AG10803 (cell line): ENCODE measurements around the gene ETNK2.

Source experiments
- DNase-seq: peaks from one replicate; pipeline ENCODE4 v3.0.0; 2010; ENCODE audit warnings: low read depth
- H3K4me3 ChIP-seq: 2 replicates; pipeline ENCODE4 v1.5.1; 2011; ENCODE audit warnings: mild to moderate bottlenecking, low read length, control low read depth
- TF ChIP-seq, protein P1 (sequence below): conservative IDR thresholded peaks from 2 replicates; pipeline ENCODE4 v1.5.1; 2011; ENCODE audit warnings: mild to moderate bottlenecking, low read length, control low read depth, inconsistent platforms

ETNK2 gene

DNA sequence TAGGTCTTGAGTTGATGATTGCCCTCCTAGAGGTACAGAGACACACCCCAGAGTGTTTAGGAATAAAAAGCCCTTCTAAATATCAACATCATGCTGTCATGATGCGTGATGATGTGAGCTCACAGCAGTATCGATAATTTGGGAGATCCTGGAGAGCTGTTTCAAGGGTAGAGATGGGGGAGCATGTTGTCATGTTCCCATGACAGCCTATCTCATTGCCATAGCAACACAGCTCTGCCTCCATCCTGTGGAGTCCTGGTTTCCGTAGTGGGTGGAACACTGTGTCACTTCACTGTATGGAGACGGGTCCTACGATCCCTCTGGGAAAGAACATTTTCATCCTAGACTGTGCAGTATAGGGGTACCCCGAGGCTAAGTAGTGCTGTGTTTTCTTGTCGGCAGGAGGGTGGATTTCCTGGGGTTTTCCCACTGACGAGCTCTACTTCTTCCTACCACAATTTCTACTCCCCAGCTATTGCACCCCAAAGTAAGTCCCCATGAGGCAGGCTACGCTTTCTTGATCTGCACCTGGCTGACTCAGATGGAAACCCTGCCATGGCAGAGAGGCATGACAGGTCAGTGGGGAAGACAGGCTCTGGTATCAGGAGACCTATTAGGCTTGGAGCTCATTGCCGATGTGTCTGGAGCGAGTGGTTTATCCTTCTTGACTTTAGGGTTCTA, 37.3 kb upstream of the ETNK2 start:
- H3K4me3 ChIP-seq = no peak overlapping the region
- no peak for DNase-seq
- TF ChIP-seq, protein P1, sequence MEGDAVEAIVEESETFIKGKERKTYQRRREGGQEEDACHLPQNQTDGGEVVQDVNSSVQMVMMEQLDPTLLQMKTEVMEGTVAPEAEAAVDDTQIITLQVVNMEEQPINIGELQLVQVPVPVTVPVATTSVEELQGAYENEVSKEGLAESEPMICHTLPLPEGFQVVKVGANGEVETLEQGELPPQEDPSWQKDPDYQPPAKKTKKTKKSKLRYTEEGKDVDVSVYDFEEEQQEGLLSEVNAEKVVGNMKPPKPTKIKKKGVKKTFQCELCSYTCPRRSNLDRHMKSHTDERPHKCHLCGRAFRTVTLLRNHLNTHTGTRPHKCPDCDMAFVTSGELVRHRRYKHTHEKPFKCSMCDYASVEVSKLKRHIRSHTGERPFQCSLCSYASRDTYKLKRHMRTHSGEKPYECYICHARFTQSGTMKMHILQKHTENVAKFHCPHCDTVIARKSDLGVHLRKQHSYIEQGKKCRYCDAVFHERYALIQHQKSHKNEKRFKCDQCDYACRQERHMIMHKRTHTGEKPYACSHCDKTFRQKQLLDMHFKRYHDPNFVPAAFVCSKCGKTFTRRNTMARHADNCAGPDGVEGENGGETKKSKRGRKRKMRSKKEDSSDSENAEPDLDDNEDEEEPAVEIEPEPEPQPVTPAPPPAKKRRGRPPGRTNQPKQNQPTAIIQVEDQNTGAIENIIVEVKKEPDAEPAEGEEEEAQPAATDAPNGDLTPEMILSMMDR = no peak

DNA sequence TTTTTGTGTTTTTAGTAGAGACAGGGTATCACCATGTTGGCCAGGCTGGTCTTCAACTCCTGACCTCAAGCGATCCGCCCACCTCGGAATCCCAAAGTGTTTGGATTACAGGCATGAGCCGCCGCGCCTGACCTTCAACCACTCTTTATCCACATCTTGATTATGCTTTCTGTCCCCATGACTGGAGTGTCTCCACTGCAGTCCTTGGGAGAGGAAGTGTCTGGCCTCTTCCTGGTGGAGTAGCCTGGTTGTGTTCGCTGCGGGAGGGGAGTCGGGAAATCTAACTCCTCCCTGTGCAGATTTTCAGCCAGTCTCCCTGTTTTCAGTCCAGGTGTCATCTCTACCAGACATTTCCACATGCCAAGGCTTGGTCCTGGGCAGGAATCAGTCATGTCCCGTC, 34.8 kb upstream of the ETNK2 start:
- TF ChIP-seq, protein P1 = no peak
- H3K4me3 ChIP-seq = no peak overlapping the region
- no peak for DNase-seq

DNA sequence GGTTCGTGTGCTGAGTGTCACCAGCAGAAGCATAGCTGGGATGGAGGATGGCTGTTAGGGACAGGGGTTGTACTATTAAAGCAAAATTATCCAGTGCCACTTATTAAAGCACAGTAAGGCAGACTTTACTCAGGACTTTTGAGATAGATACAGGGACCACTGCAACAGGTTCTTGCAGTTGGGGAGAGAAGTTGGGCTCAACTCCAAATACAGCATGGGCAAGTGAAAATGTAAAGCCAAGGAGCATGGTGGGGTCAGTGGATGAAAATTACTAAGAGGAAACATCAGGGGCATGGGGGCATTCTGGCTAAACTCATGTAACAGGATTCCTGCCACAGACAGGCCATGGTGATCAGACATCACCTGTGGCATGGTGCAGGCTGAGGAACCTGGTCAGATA, 29.3 kb upstream of the ETNK2 start:
- no peak for DNase-seq
- TF ChIP-seq, protein P1 = no peak
- H3K4me3 ChIP-seq = no peak overlapping the region

DNA sequence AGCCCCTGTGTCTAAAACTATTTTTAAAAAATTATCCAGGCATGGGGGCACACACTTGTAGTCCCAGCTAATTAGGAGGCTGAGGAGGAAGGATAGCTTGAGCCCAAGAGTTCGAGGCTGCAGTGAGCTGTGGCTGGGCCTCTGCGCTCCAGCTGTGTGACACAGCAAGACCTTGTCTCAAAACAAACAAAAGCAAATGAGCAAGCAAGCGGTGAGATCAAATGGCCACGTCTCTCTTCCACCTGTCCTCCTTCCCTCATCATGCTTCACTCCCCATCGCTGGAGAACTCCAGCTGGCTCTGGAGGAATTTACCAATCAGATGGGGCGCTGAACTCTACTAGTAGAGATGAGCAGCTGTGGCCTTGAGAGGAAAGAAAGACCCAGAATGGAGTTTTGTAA, 28.3 kb upstream of the ETNK2 start:
- DNase-seq = no peak
- TF ChIP-seq, protein P1 = no peak
- H3K4me3 ChIP-seq = no peak overlapping the region

DNA sequence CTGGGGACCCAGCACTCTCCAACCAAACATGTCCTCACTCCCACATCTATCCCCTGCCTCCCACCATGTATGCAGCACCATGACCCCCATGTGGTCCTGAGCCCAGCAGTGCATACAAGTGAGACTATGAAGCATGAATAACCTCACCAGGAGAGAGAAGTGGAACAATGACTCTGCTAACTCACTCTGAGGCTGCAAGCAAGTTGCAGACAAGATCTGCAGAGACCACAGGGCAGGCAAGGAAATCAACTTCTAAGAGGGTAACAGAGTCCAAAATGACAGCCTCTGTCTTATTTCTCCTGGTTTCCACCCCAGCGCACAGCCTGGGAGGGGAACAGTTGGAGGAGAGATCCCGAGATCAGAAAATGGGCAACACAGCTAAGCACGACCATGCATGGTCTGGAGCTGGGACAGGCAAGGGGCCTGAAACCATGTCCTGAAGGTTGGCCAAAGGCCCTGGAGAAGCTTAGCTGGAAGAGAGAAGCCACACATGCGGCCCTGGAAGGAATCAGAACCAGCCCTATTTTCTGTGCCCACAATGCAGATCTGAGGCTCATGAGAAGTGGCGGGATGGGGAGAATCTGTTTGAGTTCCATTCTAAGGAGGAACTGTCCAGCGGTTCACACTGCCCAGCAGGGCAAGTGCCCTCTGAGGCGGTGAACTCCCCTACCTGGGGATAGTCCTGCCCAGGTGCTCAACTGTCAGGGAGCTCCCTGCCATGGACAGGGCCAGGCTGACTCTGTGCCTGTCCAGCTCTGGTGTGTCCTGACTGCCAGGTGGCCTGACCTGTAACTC, 26.8 kb upstream of the ETNK2 start:
- H3K4me3 ChIP-seq = no peak overlapping the region
- TF ChIP-seq, protein P1 = no peak
- DNase-seq = no peak

DNA sequence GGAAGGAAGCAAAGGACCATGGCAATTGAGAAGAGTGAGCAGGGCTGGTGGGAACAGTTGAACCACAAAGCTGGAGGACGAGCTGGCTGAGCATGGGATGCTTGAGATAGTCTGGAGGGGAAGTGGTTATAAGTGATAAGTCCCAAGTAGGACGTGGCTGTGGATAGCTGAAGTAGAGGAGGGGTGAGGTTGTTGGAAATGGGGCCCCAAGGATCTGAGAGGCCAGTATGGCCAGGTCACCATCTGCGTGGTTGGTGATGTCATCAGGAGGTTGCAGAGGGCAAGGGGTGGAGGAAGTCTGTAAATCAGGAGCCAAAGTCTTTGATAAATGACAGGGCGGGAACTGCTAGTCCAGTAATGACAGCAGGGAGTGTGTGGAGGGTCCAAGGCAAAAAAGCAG, 25.3 kb upstream of the ETNK2 start:
- TF ChIP-seq, protein P1 = no peak
- no peak for DNase-seq
- H3K4me3 ChIP-seq = no peak overlapping the region

DNA sequence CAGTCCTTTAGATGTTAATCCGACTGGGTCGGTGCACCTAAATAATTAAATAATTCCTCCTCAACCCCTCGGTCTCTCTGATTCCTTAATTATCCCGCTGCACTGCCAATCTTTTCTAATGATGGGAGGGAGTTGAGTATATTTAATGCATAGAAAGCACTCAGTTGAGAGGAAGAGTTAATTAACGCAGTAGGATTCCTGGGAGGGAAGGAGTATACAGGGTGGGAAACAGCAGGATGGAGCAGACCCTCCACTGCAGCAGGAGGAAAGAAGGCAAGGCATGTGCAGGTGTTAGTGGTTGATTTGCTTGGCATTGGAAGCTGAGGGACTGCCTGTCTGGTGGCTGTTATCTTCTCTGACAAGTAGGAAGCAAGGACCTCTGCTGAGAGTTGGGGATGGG, 24.2 kb upstream of the ETNK2 start:
- TF ChIP-seq, protein P1 = no peak
- DNase-seq = no peak
- H3K4me3 ChIP-seq = no peak overlapping the region
